Ishikawa (cell line): ENCODE measurements around the gene GAR1.

Experiments used
- CEBPB ChIP-seq: IDR thresholded peaks from 2 replicates; pipeline ENCODE4 v1.6.1; 2012
- CREB1 ChIP-seq: IDR thresholded peaks from 2 replicates; pipeline ENCODE4 v1.6.1; 2012; ENCODE audit warnings: low read depth
- EGR1 ChIP-seq: IDR thresholded peaks from 2 replicates; pipeline ENCODE4 v1.6.1; 2012
- EP300 ChIP-seq: IDR thresholded peaks from 2 replicates; pipeline ENCODE4 v1.6.1; 2012; ENCODE audit warnings: borderline replicate concordance
- FOXM1 ChIP-seq: IDR thresholded peaks from 2 replicates; pipeline ENCODE4 v1.6.1; 2012; ENCODE audit warnings: low read depth, borderline replicate concordance
- NFIC ChIP-seq: IDR thresholded peaks from 2 replicates; pipeline ENCODE4 v1.6.1; 2012
- RAD21 ChIP-seq: IDR thresholded peaks from 2 replicates; pipeline ENCODE4 v1.6.1; 2012; ENCODE audit warnings: low read depth
- TAF1 ChIP-seq: IDR thresholded peaks from 2 replicates; pipeline ENCODE4 v1.6.1; 2012; ENCODE audit warnings: low read depth, mild to moderate bottlenecking
- TCF12 ChIP-seq: IDR thresholded peaks from 2 replicates; pipeline ENCODE4 v1.6.1; 2012; ENCODE audit warnings: low read depth
- TEAD4 ChIP-seq: IDR thresholded peaks from 2 replicates; pipeline ENCODE4 v1.6.1; 2012
- YY1 ChIP-seq: IDR thresholded peaks from 2 replicates; pipeline ENCODE4 v1.6.1; 2012; ENCODE audit warnings: low read depth
- ZBTB7A ChIP-seq: IDR thresholded peaks from 2 replicates; pipeline ENCODE4 v1.6.1; 2012; ENCODE audit warnings: low read depth
- TF ChIP-seq, protein P1 (sequence below): IDR thresholded peaks from 2 replicates; pipeline ENCODE4 v1.6.1; 2012
- TF ChIP-seq, protein P2 (sequence below): IDR thresholded peaks from 2 replicates; pipeline ENCODE4 v1.6.1; 2012
- TF ChIP-seq, protein P3 (sequence below): IDR thresholded peaks from 2 replicates; pipeline ENCODE4 v1.6.1; 2012; ENCODE audit warnings: low read depth, mild to moderate bottlenecking

GAR1 gene

DNA sequence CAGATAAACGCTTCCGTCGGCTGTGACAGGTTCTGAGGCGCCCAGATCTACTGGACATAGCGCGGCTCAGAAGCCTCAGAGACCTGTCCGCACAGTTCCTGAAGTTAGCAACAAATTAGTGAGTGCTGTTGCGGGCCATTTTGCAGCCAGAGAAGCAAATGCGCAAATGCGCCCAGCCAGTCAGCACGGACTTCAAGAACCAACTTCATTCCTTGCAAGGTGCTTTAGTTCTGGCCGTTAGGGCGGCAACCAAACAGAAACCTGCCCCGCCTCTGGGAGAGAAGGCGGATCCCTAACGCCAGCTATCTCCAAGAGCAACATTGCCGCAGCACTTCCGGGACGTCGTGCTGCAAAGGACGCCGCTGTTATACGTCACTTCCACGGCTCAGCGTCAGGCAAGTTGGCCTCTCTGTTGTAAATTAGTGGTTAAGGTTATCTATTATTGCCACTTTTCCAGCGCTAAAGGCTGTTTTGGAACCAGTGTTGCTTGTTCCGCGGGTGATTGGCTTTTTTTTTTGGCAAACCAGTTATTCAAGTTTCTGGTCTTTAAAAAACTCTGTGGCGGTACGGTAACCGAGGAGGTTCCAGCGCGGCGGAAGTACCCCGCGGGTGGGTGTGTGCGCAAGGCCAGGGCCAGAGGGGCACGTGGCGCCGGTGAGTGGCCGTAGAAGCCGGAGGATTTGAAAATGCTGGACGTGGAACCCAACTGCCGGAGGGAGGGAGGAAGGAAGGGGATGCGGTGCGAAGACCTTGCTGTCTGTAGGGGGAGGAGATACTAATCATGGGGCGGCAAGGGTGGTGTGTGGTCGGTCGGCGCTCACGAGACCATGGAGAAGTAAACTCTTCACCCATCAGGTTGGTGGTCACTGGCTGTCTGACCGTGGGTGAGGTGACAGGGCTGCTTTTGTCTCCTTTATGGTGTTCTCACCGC is at the start of gene GAR1:
Gene GAR1 (plus strand): TSS at position 612 of the 931 bp plus-strand sequence. CDS start 403 bp downstream, outside the sequence.
- TF ChIP-seq YY1 = no peak; the same call in 1 of the 2 replicates
- TF ChIP-seq, protein P1, sequence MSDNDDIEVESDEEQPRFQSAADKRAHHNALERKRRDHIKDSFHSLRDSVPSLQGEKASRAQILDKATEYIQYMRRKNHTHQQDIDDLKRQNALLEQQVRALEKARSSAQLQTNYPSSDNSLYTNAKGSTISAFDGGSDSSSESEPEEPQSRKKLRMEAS = peak; percentile 98
- TF ChIP-seq EGR1 = no peak
- TF ChIP-seq, protein P2, sequence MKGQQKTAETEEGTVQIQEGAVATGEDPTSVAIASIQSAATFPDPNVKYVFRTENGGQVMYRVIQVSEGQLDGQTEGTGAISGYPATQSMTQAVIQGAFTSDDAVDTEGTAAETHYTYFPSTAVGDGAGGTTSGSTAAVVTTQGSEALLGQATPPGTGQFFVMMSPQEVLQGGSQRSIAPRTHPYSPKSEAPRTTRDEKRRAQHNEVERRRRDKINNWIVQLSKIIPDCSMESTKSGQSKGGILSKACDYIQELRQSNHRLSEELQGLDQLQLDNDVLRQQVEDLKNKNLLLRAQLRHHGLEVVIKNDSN = peak; percentile 85
- 0 out of 2 replicates have a peak, but pooled peaks have one; percentile 24 for TF ChIP-seq EP300
- TF ChIP-seq RAD21 = no peak
- TF ChIP-seq CEBPB = no peak; the same call in 1 of the 2 replicates
- peak; percentile 80; the same call in 1 of the 2 replicates for TF ChIP-seq FOXM1
- TF ChIP-seq NFIC = peak; percentile 46; the same call in 1 of the 2 replicates
- TF ChIP-seq, protein P3, sequence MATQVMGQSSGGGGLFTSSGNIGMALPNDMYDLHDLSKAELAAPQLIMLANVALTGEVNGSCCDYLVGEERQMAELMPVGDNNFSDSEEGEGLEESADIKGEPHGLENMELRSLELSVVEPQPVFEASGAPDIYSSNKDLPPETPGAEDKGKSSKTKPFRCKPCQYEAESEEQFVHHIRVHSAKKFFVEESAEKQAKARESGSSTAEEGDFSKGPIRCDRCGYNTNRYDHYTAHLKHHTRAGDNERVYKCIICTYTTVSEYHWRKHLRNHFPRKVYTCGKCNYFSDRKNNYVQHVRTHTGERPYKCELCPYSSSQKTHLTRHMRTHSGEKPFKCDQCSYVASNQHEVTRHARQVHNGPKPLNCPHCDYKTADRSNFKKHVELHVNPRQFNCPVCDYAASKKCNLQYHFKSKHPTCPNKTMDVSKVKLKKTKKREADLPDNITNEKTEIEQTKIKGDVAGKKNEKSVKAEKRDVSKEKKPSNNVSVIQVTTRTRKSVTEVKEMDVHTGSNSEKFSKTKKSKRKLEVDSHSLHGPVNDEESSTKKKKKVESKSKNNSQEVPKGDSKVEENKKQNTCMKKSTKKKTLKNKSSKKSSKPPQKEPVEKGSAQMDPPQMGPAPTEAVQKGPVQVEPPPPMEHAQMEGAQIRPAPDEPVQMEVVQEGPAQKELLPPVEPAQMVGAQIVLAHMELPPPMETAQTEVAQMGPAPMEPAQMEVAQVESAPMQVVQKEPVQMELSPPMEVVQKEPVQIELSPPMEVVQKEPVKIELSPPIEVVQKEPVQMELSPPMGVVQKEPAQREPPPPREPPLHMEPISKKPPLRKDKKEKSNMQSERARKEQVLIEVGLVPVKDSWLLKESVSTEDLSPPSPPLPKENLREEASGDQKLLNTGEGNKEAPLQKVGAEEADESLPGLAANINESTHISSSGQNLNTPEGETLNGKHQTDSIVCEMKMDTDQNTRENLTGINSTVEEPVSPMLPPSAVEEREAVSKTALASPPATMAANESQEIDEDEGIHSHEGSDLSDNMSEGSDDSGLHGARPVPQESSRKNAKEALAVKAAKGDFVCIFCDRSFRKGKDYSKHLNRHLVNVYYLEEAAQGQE = no peak
- peak; percentile 81 for TF ChIP-seq ZBTB7A
- no peak for TF ChIP-seq TEAD4
- peak; percentile 66 for TF ChIP-seq TCF12
- peak; percentile 72 for TF ChIP-seq TAF1
- peak; percentile 95 for TF ChIP-seq CREB1

DNA sequence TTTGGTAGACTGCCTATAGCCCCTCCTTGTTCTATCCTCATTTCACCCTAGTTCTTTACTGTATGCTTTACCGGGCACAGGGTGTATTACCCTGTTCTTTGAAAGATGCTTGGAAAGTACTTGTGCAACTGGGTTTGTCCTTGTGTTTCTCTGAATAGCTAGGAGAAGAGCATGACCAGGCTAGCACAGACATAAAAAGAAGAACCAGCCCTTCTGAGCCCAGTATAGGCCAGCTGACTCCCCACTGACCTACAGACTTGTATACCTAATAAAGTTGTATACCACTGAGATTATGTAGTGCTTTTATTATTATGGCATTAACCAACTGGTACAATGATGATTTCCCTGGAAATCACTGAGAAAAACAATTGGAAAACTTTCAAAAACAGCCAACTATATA is 28.7 kb upstream of the GAR1 start:
- TF ChIP-seq, protein P3 = no peak
- TF ChIP-seq, protein P2 = no peak
- no peak for TF ChIP-seq ZBTB7A
- no peak for TF ChIP-seq NFIC
- TF ChIP-seq, protein P1 = no peak
- TF ChIP-seq FOXM1 = no peak
- TF ChIP-seq EP300 = no peak
- no peak for TF ChIP-seq TCF12
- no peak for TF ChIP-seq EGR1
- TF ChIP-seq TAF1 = no peak
- no peak for TF ChIP-seq YY1
- TF ChIP-seq CEBPB = no peak
- no peak for TF ChIP-seq TEAD4
- TF ChIP-seq RAD21 = no peak
- no peak for TF ChIP-seq CREB1

DNA sequence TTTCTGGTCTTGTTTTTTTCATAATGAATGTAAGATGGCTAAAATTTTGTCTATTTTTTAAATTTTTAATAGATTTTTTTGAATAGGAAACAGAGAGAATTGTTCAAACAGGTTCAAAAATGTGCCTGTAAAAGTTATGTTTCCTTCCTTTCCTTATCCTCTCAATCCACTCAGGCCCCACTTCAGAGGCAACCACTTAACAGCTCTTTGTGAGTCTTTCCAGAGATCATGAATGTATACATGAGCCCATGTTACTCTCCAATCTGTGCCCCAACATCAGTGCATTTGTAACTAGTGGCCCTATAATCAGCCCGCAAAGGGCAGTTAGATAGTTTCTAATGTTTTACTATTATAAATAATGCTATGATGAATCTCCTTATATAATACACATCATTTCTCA is 27.8 kb upstream of the GAR1 start:
- TF ChIP-seq, protein P3 = no peak
- no peak for TF ChIP-seq YY1
- TF ChIP-seq, protein P2 = no peak
- TF ChIP-seq TCF12 = no peak
- no peak for TF ChIP-seq TEAD4
- no peak for TF ChIP-seq NFIC
- no peak for TF ChIP-seq TAF1
- TF ChIP-seq RAD21 = no peak
- TF ChIP-seq ZBTB7A = no peak
- no peak for TF ChIP-seq EGR1

DNA sequence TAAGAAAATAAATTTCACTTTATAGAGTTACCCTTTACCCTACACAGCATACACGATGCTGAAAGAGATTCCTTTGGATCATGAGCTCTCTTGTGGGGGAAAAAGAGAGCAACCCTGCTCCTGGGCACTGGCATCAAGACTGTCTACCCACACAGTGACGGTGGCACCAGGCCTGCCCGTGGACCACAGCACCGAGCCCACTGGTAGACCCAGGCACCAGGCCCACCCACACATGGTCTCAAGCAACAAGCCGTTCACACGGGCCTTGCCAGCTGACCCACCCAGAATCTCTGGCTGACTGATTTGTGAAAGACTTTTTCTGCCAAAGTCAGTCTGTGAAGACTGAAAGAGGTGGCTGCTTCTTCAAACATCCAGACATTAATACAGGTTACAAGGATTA is 20.5 kb upstream of the GAR1 start:
- TF ChIP-seq TAF1 (no peak), CEBPB (no peak), CREB1 (no peak), NFIC (no peak), TEAD4 (no peak), EP300 (no peak), ZBTB7A (no peak), YY1 (no peak)
- TF ChIP-seq, protein P1 = no peak
